KBM-7 (cell line): ENCODE measurements around the gene EDEM1.

ENCODE experiments used
- DNase-seq: peaks from one replicate; pipeline ENCODE4 v3.0.0-alpha.2; 2015
- in situ Hi-C: fragments of 300-500 bp; cut with MboI; formaldehyde crosslinking; loops from 2 replicates; pipeline ENCODE4 v1.14.3; 2020; ENCODE audit warnings: low sequenced_read_pairs, low pct_unique_long_range_greater_than_20kb, mixed read lengths

Gene EDEM1

DNA sequence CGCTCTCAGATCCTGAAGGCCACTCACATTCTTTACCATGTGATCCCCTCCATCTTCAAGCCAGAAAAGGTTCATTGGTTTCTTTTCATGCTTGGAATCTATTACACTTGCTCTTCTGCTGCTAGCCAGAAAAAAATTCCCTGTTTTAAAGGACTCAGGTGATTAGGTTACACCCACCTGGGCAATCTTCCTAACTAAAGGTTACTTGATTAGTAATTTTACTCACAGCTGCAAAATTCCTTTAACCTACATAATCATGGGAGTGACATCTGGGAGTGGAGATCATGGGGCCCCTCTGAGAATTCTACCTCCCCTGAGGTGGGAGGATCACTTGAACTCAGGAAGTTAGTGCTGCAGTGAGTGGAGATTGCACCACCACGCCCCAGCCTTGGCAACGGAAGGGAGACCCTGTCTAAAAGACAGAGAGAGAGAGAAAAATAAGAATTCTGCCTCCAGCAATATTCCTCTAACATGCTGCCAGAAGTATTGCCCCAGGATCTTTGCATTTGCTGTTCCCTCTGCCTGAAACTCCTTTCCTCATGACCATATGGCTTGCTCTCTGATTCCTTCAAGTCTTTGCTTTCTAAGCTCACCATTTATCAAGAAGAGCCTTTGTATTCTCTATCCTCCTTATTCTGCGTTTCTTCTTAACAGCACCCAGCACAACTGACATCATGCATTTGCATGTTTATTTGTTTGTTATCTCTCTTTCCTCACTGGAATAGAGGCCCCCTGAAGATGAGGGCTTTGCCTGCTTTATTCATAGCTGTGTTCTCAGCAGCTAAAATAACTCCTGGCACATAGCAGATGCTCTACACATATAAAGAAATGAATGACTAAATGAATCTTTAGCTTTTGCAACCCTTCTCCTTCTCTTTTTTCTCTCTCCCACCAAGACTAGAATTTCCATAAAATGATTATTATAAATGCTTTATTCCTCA lies 68.2 kb downstream of the EDEM1 start:
- in situ Hi-C loops: no loop called here
- no peak for DNase-seq

DNA sequence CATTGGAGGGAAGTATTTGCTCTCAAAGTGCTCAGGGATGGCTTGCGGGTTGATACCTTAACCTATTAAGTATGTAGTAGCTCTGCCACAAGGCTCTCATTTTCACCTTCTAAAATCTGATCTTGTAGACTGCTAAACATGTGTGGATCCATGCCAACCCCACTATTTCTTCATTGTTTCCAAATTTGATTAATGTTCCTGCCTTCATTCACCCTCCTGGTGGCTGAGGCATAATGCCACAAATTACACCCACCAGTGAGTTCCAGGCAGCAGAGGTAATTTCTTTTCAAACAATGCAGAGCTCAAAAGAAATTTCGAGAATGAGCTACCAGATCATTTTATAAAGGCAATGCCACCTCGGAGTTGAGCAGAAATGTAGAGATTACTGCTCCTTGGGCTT lies 71.0 kb downstream of the EDEM1 start:
- in situ Hi-C loops: no loop called here
- no peak for DNase-seq

DNA sequence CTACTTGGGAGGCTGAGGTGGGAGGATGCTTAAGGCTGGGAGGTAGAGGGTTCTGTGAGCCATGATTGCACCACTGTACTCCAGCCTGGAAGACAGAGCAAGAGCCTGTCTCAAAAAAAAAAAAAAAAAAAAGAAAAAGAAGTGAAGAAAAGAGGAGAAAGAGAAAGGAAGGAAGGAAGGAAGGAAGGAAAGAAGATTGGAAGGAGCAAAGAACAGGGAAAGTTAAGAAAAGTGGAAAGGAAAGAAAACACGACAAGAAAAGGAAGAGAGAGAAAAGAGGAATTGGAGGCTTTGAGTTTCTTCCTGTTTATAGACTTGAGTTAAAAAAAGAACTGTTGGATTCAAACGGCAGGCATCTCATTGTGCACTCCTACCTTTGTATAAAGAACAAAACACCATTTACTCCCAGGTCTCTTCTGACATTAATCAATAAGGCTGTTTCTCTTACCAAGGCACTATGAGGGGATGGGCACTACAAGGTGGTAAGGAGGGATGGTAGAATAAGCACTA lies 73.5 kb downstream of the EDEM1 start:
- DNase-seq: peak; percentile 50
- in situ Hi-C loops: no loop called here

GRCh38 chr3:5262507-5262906 lies 75.0 kb downstream of the EDEM1 start:
- DNase-seq: no peak
- in situ Hi-C loops: no loop called here

- in situ Hi-C loops: no loop called here
- no peak for DNase-seq
These were observed 76.6 kb downstream of the EDEM1 start for GRCh38 chr3:5264093-5264600.

- no peak for DNase-seq
- in situ Hi-C loops: no loop called here
These were observed 77.6 kb downstream of the EDEM1 start for GRCh38 chr3:5264896-5265770.

DNA sequence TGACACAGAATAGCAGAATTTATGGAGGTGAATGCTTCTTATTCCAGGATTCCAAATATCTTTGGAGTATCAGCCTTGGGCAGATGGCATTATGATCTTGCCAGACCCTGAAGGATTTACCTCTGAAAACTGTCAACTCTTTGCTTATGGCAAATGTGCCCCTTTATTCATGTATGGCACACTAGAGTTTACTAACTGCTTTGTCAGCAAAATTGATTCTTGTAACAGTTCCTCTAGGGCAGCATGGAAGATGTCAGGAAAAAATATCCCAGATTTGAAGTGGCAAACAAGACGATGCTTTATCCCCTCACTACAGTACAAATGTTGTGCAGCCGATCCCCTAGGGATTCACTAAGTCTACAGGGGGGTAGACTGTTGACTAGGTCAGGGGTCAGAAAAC lies 79.7 kb downstream of the EDEM1 start:
- no peak for DNase-seq
- in situ Hi-C loops: no loop called here

GRCh38 chr3:5267889-5268288 lies 80.4 kb downstream of the EDEM1 start:
- in situ Hi-C loops: no loop called here
- DNase-seq: no peak
